Mucosa of descending colon (tissue), 3 donors: Measurements from ENCODE around the gene RGS7. TPM values are rescaled to one million over a fixed set of nuclear protein-coding genes. Genes with fewer than 3 reads are reported as not detected.
"Not testable (repeated sequence)": the region's sequence is repeated elsewhere in the genome, so short reads cannot be mapped to it uniquely, and the experiment has no call there.

ENCODE experiments used
- ATAC-seq: fragments of 200-7000 bp; cut with Tn5 transposase; one replicate; pipeline ENCODE4 v1.9.1; 2020; ENCODE audit warnings: mild to moderate bottlenecking, moderate library complexity
- DNase-seq, 3 donors: peaks; one replicate each; pipeline ENCODE4 v3.0.0-alpha.2; 2020
- H3K36me3 ChIP-seq: fragments of 200-600 bp; one replicate; pipeline ENCODE4 v1.8.0; 2021; ENCODE audit warnings: low read depth, mild to moderate bottlenecking
- H3K4me1 ChIP-seq: fragments of 200-600 bp; one replicate; pipeline ENCODE4 v1.8.0; 2021; ENCODE audit warnings: low read depth, mild to moderate bottlenecking
- H3K4me3 ChIP-seq: fragments of 200-600 bp; one replicate; pipeline ENCODE4 v1.8.0; 2021; ENCODE audit warnings: mild to moderate bottlenecking
- H3K9me3 ChIP-seq: fragments of 200-600 bp; one replicate; pipeline ENCODE4 v1.8.0; 2021; ENCODE audit warnings: mild to moderate bottlenecking
- CTCF ChIP-seq: fragments of 200-600 bp; IDR thresholded peaks from one replicate; pipeline ENCODE4 v1.8.0; 2022; ENCODE audit warnings: antibody characterized with exemption, mild to moderate bottlenecking
- intact Hi-C, 2 donors: fragments of 100-400 bp; cut with DNase I in 1 of 2; cut with micrococcal nuclease in 1 of 2; formaldehyde crosslinking; loops; one replicate each; pipeline versions ENCODE4 v1.11.0 to v1.11.1; 2022; cut with DNase I, micrococcal nuclease
- total RNA-seq, 3 donors: library from RNA; stranded (reverse); fragmentation: NEBNext Ultra II Directional in 2 of 3; extraction: Animal tissue kit (Norgen Biotek cat#: 25700) in 2 of 3; gene quantifications; one replicate each; pipeline versions ENCODE4 v1.2.1 to v1.2.4, GENCODE V29; 2021 to 2023
- donor health status: DM: no; HTN: no; CAD: no; lungs with moderate emphysema.
- donor health status: DM: no; HTN: no; CAD: no.
- donor health status: DM: no; HTN: yes; CAD: no.

Gene RGS7
- total RNA-seq, 3 donors from 2014 or later = 0.51 TPM; not detected in 2

GRCh38 chr1:241228339-241228738, 128.7 kb downstream of the RGS7 start:
- Histone ChIP-seq H3K4me1 (peaks cover 10% of the 10 kb centered on the region), H3K4me3 (no peak overlapping the region), H3K9me3 (no peaks in the 10 kb centered on the region), H3K36me3 (no peaks in the 10 kb centered on the region)
- intact Hi-C loops = no loop called here
- ATAC-seq = peak; percentile 71
- peak in 1 of 3 donors; percentile 10 for DNase-seq
- no peak for TF ChIP-seq CTCF

- ATAC-seq = no peak
These were observed 131.3 kb downstream of the RGS7 start for GRCh38 chr1:241225741-241226140.

GRCh38 chr1:241224189-241224588, 132.8 kb downstream of the RGS7 start:
- H3K9me3 ChIP-seq, intact Hi-C loops, ATAC-seq, H3K4me1 ChIP-seq, H3K36me3 ChIP-seq, H3K4me3 ChIP-seq, DNase-seq: not testable (repeated sequence)

More at GRCh38 chr1:241225741-241226140, 131.3 kb downstream of the RGS7 start:
- DNase-seq = peak in 1 of 3 donors; percentile 30
- Histone ChIP-seq H3K4me3 (no peak overlapping the region), H3K36me3 (no peaks in the 10 kb centered on the region), H3K4me1 (peaks cover 10% of the 10 kb centered on the region), H3K9me3 (no peaks in the 10 kb centered on the region)
- TF ChIP-seq CTCF = no peak
- intact Hi-C loops = no loop called here

GRCh38 chr1:241222813-241223212, 134.2 kb downstream of the RGS7 start:
- H3K9me3 ChIP-seq, H3K4me1 ChIP-seq, ATAC-seq, DNase-seq, H3K4me3 ChIP-seq, H3K36me3 ChIP-seq, intact Hi-C loops: not testable (repeated sequence)

GRCh38 chr1:241221319-241221718, 135.7 kb downstream of the RGS7 start:
- intact Hi-C loops = no loop called here
- Histone ChIP-seq H3K4me1 (no peaks in the 10 kb centered on the region), H3K9me3 (no peaks in the 10 kb centered on the region), H3K36me3 (no peaks in the 10 kb centered on the region), H3K4me3 (no peak overlapping the region)
- TF ChIP-seq CTCF = no peak
- peak in 1 of 3 donors; percentile 29 for DNase-seq
- ATAC-seq = peak; percentile 82

GRCh38 chr1:241220913-241221312, 136.1 kb downstream of the RGS7 start:
- H3K4me1 ChIP-seq, DNase-seq, H3K36me3 ChIP-seq, H3K9me3 ChIP-seq, ATAC-seq, intact Hi-C loops, H3K4me3 ChIP-seq: not testable (repeated sequence)

GRCh38 chr1:241219449-241219848, 137.6 kb downstream of the RGS7 start:
- no peaks in the 10 kb centered on the region for H3K9me3 ChIP-seq
- no peak for DNase-seq
- no peaks in the 10 kb centered on the region for H3K4me1 ChIP-seq
- H3K4me3 ChIP-seq = no peak overlapping the region
- intact Hi-C loops = no loop called here
- TF ChIP-seq CTCF = no peak
- H3K36me3 ChIP-seq = no peaks in the 10 kb centered on the region
- ATAC-seq = peak; percentile 78
